ENCODE results near the gene DGCR2. TPM values are rescaled to one million over a fixed set of nuclear protein-coding genes. Genes with fewer than 3 reads are reported as not detected.

The DGCR2 gene
- total RNA-seq, 1 experiment from 2014 or later: 42.9 TPM

GRCh38 chr22:19109198-19110063, 12.8 kb downstream of the DGCR2 start:
- Histone ChIP-seq H4K20me1 (ENCODE audit: insufficient read depth) (no peaks in the 10 kb centered on the region), H3K79me2 (ENCODE audit: insufficient read depth, low read length) (peaks cover 89% of the 10 kb centered on the region), H3K27me3 (ENCODE audit: insufficient read depth, low read length) (no peaks in the 10 kb centered on the region), H3K9me2 (ENCODE audit: insufficient read depth) (no peaks in the 10 kb centered on the region), H3K9ac (ENCODE audit: low read length) (no peak overlapping the region), H3K4me2 (ENCODE audit: low read length) (no peak overlapping the region), H3K4me3 (replicated peaks in 1 of 2; ENCODE audit: low read depth in 1 of 2, low read length in 2 of 2) (no peak overlapping the region), H3K4me1 (ENCODE audit: control insufficient read depth in 1 of 2, insufficient read depth in 2 of 2, low read length in 2 of 2) (no peaks in the 10 kb centered on the region), H3K36me3 (ENCODE audit: control insufficient read depth in 1 of 2, insufficient read depth in 2 of 2, low read length in 2 of 2) (no peaks in the 10 kb centered on the region), H2AFZ (ENCODE audit: low read depth, low read length, poor library complexity, severe bottlenecking) (no peak overlapping the region), H3K27ac (ENCODE audit: low read depth, low read length) (no peak overlapping the region), H3K9me3 (ENCODE audit: control insufficient read depth in 1 of 2, insufficient read depth in 1 of 2, low read depth in 1 of 2, low read length in 2 of 2) (no peaks in the 10 kb centered on the region)
- BruUV-seq (replicated peaks): no TSS peak
- DNase-seq (ENCODE audit: low read depth, low spot score) (no peak), ATAC-seq (no peak)
- TF ChIP-seq MAX (IDR thresholded peaks at IDR 0.05) (no peak), EGR1 (IDR thresholded peaks at IDR 0.05; ENCODE audit: low read depth) (no peak), RAD21 (IDR thresholded peaks at IDR 0.05; ENCODE audit: low read depth) (no peak)
- RAD21 ChIA-PET (ENCODE audit: low non-redundant PET in 1 of 2, low total read pairs in 2 of 2, uncharacterized antibody in 2 of 2, unreplicated experiment in 2 of 2): no interaction called here
- POLR2A ChIA-PET: interaction anchor here (2.6 kb wide), 1 partner anchor 13 kb away, joined by 6 read pairs; the partner anchor contains the start of gene DGCR2
- intact Hi-C loops (cut with micrococcal nuclease): no loop called here
- CTCF ChIA-PET: interaction anchor here (1.4 kb wide), 1 partner anchor 520 kb away, joined by 3 read pairs; no protein-coding TSS in a partner anchor

- Histone ChIP-seq H3K4me1 (ENCODE audit: control insufficient read depth in 1 of 2, insufficient read depth in 2 of 2, low read length in 2 of 2) (no peaks in the 10 kb centered on the region), H3K36me3 (ENCODE audit: control insufficient read depth in 1 of 2, insufficient read depth in 2 of 2, low read length in 2 of 2) (no peaks in the 10 kb centered on the region), H3K27ac (ENCODE audit: low read depth, low read length) (no peak overlapping the region), H3K9ac (ENCODE audit: low read length) (no peak overlapping the region), H2AFZ (ENCODE audit: low read depth, low read length, poor library complexity, severe bottlenecking) (no peak overlapping the region), H3K27me3 (ENCODE audit: insufficient read depth, low read length) (no peaks in the 10 kb centered on the region), H3K9me3 (ENCODE audit: control insufficient read depth in 1 of 2, insufficient read depth in 1 of 2, low read depth in 1 of 2, low read length in 2 of 2) (no peaks in the 10 kb centered on the region), H3K4me3 (replicated peaks in 1 of 2; ENCODE audit: low read depth in 1 of 2, low read length in 2 of 2) (no peak overlapping the region), H4K20me1 (ENCODE audit: insufficient read depth) (no peaks in the 10 kb centered on the region), H3K4me2 (ENCODE audit: low read length) (no peak overlapping the region), H3K9me2 (ENCODE audit: insufficient read depth) (no peaks in the 10 kb centered on the region), H3K79me2 (ENCODE audit: insufficient read depth, low read length) (peaks cover 92% of the 10 kb centered on the region)
- intact Hi-C loops (cut with micrococcal nuclease): no loop called here
- ATAC-seq: no peak
- ChIA-PET CTCF (interaction anchor here (1.1 kb wide), 1 partner anchor 7 kb away, joined by 3 read pairs; no protein-coding TSS in a partner anchor), RAD21 (ENCODE audit: low non-redundant PET in 1 of 2, low total read pairs in 2 of 2, uncharacterized antibody in 2 of 2, unreplicated experiment in 2 of 2) (no interaction called here), POLR2A (no interaction called here)
- no peak for TF ChIP-seq JUND (IDR thresholded peaks at IDR 0.05)
- DNase-seq (ENCODE audit: low read depth, low spot score): no peak
- BruUV-seq (replicated peaks): no TSS peak
Observed at GRCh38 chr22:19108807-19109197, 13.4 kb downstream of the DGCR2 start.
